HL-60/S4 (cell line): ENCODE results near the gene UBTF.

Source experiments
- in situ Hi-C: fragments of 300-500 bp; cut with MboI; formaldehyde crosslinking; loops from 2 replicates; pipeline ENCODE4 v1.14.3; 2022; ENCODE audit warnings: low sequenced_read_pairs

The UBTF gene

GRCh38 chr17:44200478-44201155, 18.9 kb downstream of the UBTF start:
- in situ Hi-C loops, result loop anchor here (25.0 kb wide), 2 partner anchors 137 to 312 kb away; partner anchors contain the start of genes GPATCH8 and GRN

DNA sequence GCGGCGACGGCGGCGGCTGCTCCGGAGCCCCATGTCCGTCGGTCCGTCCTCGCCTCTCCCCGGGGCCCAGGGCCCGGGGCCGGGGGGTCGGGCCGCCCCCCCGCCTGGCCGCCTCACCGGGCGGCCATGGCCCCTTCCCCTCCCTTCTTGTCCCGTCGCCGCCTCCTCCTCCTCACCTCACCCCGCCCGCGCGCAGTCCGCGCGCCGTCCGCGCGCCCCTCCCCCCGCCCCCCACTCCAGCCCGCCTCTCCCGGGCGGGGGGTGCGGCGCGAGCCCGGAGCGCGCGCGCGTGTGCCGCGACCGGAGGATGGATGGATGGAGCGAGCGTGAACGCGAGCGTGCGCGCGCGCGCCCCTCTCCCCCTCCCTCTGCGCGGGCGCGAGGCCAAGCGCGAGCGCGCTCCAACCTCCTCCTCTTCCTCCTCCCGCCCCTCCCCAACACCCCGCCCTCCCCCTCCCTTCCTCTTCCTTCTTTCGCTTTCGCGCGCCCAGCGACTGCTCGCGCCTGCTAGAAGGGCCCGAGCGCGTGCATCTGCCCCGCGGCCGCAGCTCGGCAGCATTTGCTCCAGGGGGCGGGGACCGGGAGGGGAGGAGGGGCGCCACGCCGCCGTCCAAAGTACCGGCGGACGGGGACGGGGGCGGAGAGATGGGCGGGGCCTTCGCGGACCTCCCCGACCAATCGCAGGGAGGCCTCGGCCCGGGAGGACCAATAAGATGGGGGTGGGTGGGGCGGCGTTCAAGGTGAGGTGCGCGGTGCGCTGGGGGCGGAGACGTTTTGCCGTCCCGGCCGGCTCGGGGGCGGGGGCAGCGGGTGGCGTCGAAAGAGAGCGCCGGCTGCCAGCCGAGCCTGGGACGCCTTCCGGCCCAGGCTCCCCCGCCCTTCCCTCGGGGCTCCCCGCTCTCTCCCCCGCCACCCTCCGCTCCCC, 19.7 kb downstream of the UBTF start, which contains the start of gene ATXN7L3:
Gene ATXN7L3, minus strand, starts transcription at position 332 of the 925 bp plus-strand sequence. CDS start 1,814 bp downstream, outside the sequence.
- in situ Hi-C loops, result loop anchor here (25.0 kb wide), 2 partner anchors 137 to 312 kb away; partner anchors contain the start of genes GPATCH8 and GRN

GRCh38 chr17:44198721-44199552, 20.5 kb downstream of the UBTF start:
- in situ Hi-C loops, result no loop called here

DNA sequence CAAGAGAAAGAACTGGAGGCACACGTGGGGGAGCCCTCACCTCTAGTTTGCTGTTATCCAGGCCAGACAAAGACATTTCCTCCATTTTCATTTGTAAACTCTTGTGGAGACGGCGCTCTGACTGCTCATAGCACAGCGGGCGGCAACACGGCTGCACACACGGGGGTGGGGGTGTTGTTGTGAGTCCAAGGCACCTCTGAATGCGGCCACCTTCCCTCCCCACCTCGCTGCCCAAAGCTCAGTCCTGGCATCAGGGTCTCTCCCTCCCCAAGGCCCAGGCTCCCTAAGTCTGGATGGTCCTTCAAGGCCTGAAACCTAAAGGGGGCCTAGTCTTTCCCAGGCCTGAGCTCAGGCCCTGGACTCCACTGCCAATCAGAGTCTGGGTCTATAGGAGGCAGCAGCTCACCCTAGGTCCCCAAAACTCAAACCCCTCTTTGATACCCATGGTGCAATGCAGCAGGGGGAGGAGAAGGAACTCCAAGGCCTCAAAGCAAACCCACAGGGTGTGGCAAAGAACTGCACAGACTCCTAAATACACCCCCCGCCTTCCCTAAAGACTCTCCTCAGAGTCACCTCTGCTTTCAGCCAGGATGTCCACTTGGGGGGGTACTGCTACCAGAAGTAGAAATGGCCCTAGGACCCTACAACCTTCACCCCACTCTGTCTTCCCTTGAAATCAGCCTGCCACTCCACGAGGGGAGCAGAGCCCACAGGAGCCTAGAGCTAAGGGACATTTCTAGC, 21.3 kb downstream of the UBTF start:
- in situ Hi-C loops, result no loop called here

- in situ Hi-C loops, result no loop called here
Observed at GRCh38 chr17:44197107-44197506, 22.4 kb downstream of the UBTF start.

GRCh38 chr17:44193326-44194084, 26.0 kb downstream of the UBTF start:
- in situ Hi-C loops, result no loop called here

GRCh38 chr17:44192750-44193149, 26.7 kb downstream of the UBTF start:
- in situ Hi-C loops, result no loop called here

- in situ Hi-C loops, result no loop called here
Observed at GRCh38 chr17:44191941-44192496, 27.5 kb downstream of the UBTF start.

GRCh38 chr17:44191369-44191768, 28.1 kb downstream of the UBTF start:
- in situ Hi-C loops, result no loop called here

GRCh38 chr17:44190481-44190880, 29.0 kb downstream of the UBTF start:
- in situ Hi-C loops, result no loop called here

DNA sequence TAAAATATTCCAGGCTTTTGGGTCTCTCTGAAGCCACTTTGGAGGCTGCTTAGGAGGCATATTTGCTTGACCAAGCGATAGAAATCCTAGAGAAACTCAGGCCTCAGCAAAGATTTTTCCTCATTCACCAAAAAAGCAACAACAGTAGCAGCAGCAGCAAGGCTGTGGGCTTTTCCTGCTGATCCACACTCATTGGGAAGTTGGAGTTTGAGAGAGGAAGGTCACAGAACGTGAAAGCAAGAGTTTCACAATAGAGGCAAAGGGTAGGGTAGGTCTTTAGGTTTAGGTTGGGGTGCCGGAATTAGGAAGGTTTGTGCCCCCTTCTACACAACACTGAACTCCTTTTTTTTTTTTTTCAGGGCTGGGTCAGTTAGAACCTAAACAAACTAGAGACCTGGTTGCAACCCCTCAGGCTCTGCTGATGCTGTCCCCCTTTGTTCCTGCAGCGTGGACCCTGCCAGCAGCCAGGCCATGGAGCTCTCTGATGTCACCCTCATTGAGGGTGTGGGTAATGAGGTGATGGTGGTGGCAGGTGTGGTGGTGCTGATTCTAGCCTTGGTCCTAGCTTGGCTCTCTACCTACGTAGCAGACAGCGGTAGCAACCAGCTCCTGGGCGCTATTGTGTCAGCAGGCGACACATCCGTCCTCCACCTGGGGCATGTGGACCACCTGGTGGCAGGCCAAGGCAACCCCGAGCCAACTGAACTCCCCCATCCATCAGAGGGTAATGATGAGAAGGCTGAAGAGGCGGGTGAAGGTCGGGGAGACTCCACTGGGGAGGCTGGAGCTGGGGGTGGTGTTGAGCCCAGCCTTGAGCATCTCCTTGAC, 30.7 kb downstream of the UBTF start:
- in situ Hi-C loops, result no loop called here

GRCh38 chr17:44187131-44187899, 32.2 kb downstream of the UBTF start:
- in situ Hi-C loops, result no loop called here

DNA sequence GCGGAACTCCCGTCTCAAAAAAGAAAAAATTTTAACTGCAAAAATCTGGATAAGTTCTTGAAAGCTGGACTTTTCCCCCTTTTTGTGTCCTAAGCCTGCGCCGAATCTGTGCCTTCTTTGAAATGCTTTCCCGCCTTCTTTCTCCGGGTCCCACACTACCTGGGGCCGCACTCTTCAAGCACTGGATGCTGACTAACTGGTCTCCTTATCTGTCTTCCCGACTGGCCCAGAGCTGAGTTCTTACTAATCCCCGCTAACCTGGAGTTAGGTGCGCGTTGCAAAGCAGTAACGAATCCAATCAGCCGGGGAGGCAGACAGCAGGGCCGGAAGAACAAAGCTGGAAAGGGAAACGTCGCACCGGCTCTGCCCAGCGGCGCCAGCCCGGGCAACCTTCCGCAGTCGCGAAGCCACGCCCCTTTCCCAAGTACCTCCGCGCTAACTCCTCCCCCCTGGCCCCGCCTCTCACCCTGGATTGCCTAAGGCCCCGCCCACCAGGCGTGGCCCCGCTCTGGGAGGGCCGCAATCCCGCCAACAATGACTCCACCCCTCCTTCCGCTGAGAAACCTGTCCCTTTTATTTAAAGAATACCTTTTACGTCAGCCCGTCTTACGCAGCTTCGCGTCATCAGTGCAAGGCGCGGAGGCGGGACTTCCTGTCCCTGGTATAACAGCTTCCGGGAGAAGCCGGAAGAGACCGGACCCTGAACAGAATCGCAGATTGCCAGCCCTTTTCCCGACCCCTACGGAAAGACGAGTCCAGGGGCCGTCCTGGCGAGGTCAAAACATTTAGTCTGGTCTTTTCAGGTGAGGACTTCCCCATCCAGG, 33.0 kb downstream of the UBTF start, which contains the start of gene TMUB2:
Gene TMUB2, plus strand, starts transcription at position 666 of the 824 bp plus-strand sequence. CDS start 737 bp downstream, outside the sequence.
- in situ Hi-C loops, result no loop called here

DNA sequence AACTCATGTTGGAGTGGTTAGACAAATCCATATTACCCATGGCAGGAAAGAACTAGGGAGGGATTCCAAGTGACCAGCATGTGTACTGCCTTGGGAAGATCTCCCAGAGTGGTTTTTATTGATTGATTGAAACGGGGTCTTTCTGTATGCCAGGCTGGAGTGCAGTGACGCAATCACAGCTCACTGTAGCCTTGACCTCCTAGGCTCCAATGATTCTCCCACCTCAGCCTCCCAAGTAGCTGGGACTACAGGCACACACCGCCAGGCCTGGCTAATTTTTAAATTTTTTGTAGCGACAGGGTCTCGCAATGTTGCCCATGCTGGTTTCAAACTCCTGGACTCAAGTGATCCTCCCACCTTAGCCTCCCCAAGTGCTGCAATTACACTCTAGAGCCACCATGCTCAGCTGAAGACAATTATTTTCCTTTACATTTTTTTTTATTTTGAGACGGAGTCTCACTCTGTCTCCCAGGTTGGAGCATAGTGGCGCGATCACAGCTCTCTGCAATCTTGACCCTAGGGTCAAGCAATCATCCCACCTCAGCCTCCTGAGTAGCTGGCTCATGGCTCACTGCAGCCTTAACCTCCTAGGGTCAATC, 35.2 kb downstream of the UBTF start:
- in situ Hi-C loops, result no loop called here

- in situ Hi-C loops, result no loop called here
Observed at GRCh38 chr17:44183024-44183423, 36.5 kb downstream of the UBTF start.

GRCh38 chr17:44178133-44178532, 41.3 kb downstream of the UBTF start:
- in situ Hi-C loops, result no loop called here
